ENCODE measurements around the gene BIRC6.
A peak's percentile ranks its signal among the peaks of the same experiment; 100 is the strongest.

Gene BIRC6

DNA sequence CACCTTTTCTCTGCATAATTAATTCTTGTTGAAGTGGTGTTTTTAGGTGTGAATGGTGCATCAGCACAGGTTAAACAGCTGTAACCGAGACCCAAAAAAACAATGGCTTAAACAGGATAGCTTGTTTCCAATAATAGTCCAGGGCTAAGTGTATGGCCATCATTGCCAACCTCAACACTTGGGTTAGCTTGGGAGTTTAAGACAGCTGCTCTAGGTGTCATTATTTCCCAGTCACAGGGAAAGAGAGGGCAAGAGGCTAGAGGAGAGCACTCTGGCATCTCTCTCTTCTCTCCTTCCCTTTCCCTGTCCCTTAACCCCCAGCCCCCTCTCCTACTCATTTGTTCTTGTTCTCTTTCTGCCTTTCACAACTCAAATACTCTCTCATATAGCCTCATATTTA is 21.1 kb downstream of the BIRC6 start:
- DNase-seq, result no peak

- DNase-seq, result no peak
Observed at GRCh38 chr2:32379352-32379751, 22.5 kb downstream of the BIRC6 start.

- DNase-seq, result no peak
Observed at GRCh38 chr2:32383858-32384257, 27.0 kb downstream of the BIRC6 start.

- DNase-seq, result no peak
Observed at GRCh38 chr2:32384529-32384928, 27.7 kb downstream of the BIRC6 start.

DNA sequence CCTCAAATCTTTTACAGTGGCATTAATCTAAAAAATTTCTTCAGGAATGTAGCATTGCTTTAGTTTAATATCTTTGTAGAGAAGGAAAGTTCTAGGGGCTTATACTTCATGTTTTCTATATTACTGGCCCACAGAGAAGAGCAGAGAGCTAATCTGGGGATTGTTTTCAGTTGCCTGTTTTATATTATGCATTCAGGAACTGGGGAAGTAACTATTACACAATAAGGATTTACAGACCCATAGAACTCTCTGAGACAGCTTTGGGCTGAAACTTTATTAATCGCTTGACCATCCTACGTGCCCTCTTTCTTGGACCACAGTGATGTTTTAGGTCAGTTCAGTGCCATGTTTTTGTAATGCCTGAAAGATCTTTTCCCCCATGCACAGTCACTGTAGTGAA is 29.9 kb downstream of the BIRC6 start:
- DNase-seq, result no peak

- DNase-seq, result no peak
Observed at GRCh38 chr2:32399221-32399620, 42.4 kb downstream of the BIRC6 start.

DNA sequence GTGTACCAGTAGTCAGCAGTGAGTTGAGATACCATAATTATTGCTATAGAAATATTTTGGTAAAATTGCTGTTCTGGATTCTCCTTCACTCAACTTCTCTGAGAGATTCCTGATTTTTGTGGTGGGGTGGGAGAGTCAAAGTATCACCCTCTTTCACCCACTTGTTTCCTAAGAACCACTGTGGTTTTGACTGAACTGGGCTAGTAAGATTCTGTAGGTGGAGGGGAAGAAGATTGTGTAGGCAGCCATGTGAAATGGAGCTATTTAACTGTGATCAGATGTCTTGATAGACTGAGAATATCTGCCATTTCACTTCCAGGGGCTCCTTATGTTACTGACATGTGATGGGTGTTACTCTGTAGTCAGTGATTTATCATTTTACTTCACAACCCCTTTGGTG is 45.3 kb downstream of the BIRC6 start:
- DNase-seq, result no peak

DNA sequence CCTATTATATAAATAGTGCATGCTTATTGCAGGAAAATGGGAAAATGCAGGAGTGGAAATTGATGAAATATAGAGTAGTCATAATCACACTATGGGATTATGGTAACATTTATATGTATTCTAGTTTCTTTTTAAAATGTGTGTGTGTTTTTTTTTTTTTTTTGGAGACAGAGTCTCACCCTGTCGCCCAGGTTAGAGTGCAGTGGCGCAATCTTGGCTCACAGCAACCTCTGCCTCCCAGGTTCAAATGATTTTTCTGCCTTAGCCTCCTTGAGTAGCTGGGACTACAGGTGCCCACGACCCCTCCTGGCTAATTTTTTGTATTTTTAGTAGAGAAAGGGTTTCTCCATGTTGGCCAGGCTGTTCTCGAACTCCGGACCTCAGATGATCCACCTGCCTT is 47.0 kb downstream of the BIRC6 start:
- no peak for DNase-seq

DNA sequence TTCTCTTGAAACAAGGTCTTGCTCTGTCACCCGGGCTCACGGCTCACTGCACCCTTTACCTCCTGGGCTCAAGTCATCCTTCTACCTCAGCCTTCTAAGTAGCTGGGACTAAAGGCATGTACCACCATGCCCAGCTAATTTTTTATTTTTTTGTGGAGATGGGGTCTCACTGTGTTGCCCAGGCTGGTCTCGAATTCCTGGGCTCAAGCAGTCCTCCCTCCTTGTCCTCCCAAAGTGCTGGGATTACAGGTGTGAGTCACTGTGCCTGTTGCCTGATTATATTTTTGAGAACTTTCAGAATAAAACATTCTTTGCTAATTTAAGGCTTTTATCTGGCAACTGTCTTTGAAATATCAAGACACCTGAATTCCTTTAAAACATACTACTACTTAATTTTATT is 47.9 kb downstream of the BIRC6 start:
- no peak for DNase-seq

GRCh38 chr2:32416519-32416918 is 59.7 kb downstream of the BIRC6 start:
- no peak for DNase-seq

GRCh38 chr2:32417659-32418058 is 60.8 kb downstream of the BIRC6 start:
- DNase-seq, result no peak

DNA sequence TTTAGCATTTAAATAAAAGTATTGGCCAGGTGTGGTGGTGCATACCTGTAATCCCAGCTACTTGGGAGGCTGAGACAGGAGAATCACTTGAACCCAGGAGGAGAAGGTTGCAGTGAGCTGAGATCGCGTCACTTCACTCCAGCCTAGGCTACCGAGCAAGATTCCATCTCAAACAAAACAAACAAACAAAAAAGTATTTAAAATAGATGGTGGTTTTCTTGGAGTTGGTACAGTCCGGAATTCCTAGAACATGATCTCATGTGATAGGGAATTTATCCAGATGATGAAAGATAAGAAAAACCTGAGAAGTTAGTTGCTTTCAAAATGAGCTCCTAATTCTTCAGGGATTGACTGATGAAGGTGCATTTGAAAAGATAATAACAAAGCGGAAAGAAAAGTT is 62.0 kb downstream of the BIRC6 start:
- DNase-seq, result peak; percentile 14

DNA sequence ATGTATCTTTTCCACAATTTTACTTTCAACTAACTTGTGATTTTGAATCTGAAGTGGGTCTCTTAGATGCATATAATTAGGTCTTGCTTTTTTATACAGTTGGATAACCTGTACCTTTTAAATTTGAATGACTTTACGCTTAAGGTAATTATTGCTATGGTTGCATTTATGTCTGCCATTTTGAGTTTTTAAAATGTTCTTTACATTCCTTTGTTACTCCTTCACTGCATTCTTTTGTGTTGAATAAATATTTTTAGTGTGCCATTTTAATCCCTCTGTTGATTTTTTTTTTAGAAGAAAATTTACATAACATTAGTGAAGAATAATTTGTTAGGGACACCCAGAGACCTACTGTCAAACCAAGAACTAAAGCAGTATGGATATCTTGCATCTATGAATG is 65.3 kb downstream of the BIRC6 start:
- no peak for DNase-seq

DNA sequence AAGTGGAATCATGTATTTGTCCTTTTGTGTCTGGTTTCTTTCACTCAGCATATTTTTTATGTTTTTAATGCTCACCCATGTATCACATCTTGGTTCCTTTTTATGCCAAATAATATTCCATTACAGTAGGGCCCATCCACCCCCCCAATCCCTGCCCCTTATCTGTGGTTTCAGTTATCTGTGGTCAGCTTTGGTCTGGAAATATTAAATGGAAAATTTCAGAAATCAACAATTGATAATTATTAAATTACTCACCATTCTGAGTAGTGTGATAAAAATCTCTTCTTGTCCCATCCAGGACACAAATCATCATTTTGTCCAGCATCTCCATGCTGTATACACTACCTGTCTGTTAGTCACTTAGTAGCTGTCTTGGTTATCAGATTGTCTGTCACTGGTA is 66.7 kb downstream of the BIRC6 start:
- DNase-seq, result no peak

GRCh38 chr2:32424739-32425138 is 67.9 kb downstream of the BIRC6 start:
- DNase-seq, result no peak

- peak; percentile 6 for DNase-seq
Observed at GRCh38 chr2:32425719-32426141, 68.9 kb downstream of the BIRC6 start.

DNA sequence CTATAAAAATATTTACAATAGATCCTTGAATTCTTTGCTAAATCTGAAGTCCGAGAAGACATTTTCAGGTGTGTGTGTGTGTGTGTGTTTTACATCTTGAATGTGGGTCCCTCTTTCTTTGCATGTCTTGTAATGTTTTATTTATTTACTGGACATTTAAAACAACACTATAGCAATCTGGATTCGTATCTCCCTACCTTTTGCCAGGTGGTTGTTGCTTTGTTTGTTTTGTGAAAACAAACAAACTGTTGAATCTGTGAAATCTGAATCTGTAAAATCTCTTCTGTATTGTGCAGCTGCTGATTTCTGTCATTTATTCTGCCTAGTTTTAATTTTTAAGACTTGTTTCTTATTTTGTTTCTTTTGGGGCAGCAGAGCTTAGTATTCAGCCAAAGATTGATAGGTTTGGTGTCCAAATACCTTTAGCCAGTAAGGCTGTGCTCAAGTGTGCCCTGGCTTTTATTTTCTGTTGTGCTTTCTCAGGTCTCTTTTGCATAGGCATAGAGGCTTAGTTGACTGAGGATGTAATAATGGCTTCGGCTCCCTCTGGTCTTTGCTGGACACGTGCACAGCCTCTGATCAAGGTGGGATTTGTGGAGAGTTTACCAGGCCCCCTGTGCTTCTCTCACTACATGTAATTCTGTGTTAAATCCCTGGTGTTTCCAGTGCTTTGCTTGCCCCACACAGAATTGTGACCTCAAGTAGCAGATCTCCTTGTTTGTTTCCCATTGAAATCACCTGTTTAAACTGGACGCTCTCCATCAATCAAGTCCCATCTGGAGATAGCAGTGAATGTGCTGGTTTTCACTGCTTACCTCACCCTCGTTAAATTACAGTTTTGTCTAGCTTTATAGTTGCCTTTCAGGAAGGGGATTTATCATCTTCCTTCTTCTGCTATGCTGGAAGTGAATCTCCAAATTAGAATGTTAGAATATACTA is 71.1 kb downstream of the BIRC6 start:
- peak; percentile 6 for DNase-seq

DNA sequence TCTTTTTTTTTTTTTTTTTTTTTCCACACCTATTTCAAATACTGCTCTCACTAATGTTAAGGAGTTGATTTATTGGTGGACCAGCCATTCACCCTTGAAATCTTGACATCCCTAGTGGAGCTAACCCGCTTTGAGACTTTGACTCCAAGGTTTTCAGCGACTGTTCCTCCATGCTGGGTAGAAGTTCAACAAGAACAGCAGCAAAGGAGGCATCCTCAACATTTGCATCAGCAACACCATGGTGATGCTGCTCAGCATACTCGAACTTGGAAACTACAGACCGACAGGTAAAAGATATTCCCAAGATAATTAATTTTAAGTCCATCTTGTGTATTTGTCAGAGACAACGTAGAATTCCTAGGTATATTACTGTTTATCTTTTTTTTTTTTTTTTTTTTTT is 74.0 kb downstream of the BIRC6 start:
- no peak for DNase-seq

DNA sequence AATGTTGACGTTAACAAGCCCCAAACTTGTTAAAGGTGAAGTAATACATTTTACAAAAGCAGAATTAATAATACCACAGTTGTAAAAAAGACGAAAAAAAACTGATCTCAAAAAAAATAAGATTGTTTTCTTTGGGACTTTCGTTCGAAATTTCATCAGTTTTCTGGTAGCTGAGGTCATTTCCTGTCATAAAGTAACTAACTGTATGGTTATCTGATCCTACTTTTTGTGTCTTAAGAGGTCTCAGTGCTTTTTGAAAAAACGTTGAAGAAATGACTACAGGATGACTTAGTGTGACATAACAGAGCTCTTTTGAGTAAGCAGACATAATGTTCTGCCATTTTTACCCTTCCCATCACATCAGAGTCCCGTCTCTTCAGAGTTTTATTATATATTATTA is 79.3 kb downstream of the BIRC6 start:
- no peak for DNase-seq

- no peak for DNase-seq
Observed at GRCh38 chr2:32442020-32442467, 85.2 kb downstream of the BIRC6 start.

- no peak for DNase-seq
Observed at GRCh38 chr2:32446369-32446768, 89.5 kb downstream of the BIRC6 start.

DNA sequence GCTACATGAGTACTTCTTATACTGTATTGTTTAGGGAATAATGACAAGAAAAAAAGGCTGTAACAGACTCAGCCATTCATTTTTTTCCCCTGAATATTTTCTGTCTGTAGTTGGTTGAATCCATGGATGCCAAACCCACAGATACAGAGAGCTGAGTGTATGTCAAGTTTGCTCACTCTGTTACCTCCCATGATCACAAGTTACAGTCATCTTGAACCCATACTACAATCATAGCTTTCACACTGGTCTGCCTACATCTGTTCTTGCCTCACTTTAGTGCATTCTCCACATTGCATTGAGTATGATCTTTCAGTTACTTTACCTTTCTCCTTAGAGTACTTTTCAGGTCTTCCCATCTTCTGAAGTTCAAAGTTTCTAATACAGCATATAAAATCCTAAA is 94.0 kb downstream of the BIRC6 start:
- DNase-seq, result no peak

GRCh38 chr2:32452338-32453064 is 95.7 kb downstream of the BIRC6 start:
- no peak for DNase-seq

Measured in eye (tissue), 1 donor.